HG02571 (cell line): ENCODE data around the gene HHIP.

Experiments
- ATAC-seq: cut with Tn5 transposase; IDR thresholded peaks from one replicate; pipeline ENCODE4 v1.9.1; 2021; ENCODE audit warnings: mild to moderate bottlenecking, moderate library complexity; ENCODE audit not compliant: unreplicated experiment

Gene HHIP

DNA sequence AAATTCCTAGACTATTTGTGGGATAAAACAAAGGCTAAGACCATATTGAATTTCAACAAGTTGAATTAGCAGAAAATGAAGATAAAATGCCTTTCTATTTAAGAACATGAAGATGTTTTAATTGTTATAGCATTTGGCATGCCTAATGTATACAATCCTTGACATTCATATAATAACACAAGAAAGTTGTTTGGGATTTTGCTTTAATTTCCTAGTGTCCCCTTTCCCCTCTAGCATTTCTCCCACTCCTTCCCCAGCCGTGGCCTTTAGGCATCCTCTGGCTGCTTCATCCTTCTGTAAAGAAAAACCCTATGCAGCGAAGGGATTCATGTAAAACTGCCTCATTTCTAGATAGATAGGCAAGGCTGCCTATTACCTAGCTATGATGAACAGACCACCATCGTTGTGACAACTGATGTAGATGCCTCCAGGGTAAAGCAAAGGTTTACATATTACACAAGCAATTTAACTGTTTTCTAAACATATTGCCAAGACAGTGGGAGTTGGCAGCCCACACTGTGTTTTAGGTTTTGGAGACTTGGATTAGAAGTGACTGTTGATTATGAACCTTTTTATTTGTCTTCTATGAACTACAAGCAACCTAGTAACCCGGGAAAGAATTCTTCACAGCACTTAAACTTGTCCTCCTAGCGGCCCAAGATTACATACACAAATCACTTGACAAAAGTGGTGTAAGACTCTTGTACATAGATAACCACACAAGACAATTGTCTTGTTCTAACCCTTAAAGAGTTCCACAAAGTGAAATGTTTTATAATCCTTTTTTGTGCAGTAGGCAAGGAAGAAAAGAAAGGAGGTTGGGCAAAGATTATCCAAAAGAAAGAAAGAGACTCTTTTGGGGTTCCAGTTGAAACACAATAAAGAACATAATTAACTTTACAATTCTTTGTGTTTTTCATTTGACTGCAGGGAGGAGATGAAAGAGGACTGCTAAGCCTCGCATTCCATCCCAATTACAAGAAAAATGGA is 59.9 kb downstream of the HHIP start:
- ATAC-seq = no peak

DNA sequence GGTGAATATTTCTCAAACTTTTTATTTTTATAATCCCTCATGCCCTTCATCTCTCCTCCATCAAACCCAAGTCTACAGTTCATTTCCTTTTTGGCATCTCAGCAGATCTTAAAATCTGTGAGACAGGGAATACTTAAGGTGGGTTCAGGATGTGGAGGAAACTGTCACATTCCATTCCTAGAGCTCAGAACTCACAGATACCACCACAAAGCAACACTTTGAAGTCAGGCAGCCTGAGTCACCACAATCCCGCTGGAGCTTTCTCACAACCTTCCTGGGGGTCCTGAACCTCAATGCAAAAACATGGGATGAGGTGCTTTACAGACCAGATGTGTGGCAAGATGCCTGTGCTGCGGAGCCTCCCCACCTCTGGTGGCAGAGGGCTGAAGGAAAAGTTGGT is 63.2 kb downstream of the HHIP start:
- ATAC-seq = no peak

DNA sequence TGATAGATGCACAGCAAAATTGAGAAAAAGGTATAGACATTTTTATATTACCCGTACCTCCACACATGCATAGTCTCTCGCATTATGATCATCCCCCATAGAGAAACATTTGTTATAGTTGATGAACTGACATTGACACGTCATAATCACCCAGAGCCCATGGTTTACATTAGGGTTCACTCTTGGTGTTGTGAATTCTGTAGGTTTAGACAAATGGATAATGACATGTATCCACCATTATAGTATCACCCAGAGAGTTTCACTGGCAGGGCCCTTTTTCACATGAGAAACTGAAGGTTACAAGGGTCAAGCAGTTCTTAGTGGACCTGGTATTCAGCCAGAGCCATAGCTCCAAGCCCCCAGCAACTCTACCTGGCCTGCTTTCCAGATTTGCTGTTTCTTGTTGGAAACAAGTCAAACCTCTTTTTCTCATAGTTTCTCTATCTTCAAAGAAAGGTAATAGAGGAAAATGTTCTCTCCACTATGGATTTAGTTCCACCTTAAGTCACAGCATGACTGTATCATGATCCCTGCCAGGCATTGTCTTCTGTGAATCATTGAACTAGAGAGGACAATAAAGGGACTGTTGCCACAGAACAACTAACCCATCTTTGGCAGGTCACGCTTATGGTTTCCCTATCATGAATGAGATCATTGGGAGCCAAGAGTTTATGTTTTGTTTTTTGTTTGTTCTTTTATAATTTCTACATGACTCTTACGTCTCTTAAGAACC is 64.0 kb downstream of the HHIP start:
- no peak for ATAC-seq

DNA sequence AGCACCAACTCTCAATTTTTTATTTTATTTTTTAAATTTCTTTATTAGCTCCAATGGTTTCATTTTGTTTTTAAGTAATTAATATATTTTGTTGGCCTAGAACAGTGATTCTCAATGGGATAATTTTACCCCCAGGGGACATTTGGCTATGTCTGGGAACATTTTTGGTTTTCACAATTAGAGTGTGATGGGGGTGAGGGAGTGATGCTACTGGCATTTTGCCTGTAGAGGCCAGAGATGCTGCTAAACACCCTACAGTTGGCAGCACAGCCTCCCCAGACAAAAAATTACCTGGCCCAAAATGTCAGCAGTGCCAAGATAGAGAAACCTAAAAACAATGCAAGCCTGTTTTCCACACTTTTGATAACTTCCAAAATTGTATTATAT is 64.6 kb downstream of the HHIP start:
- ATAC-seq = no peak

DNA sequence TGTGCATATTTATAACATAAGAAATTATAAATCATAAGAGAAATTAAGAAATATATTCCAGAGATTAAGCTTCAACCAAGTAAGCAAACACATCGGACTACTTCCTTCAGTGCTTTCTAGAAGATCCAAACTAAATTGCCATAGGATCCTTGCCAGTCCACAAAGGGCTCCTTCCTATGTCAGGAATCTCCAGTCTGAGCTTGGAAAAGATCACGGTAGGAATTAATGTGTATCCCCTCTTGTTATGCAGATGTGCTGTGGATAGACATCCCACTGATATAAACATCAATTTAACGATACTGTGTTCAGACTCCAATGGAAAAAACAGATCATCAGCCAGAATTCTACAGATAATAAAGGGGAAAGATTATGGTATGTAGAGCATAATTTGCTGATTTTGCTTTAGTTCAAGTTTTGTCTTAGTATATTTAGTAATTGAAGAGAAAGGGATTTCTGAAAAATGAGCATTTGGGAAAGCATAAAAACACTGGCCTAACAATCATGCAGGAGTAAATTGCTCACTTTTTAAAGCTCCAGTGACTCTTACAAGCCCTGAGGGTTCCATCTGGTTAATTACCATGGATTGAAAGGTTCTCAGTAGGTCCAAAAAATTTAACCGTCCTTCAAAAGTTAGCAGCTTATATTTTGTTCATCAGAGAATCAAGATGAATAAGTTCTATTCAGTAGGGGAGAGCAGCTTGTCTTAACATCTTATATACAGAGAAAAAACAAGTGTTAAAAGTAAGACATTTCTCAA is 65.9 kb downstream of the HHIP start:
- ATAC-seq = no peak

DNA sequence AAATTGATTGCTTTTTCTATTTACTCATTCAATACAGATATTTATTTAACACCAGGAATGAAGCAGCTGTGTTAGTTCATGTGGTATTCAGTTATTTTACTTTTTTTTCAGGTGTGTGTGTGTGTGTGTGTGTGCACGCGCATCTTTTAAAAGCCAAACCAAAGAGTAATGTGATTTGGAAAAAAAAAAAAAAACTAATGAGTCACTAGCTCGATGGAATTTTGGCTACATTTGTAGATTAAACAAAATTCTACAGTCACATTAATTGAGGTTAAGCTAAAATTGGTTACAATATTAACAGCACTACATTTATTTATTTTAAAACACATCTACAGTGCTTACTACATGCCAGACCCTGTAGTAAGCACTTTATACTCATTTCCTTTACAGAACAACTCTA is 66.8 kb downstream of the HHIP start:
- ATAC-seq = no peak

DNA sequence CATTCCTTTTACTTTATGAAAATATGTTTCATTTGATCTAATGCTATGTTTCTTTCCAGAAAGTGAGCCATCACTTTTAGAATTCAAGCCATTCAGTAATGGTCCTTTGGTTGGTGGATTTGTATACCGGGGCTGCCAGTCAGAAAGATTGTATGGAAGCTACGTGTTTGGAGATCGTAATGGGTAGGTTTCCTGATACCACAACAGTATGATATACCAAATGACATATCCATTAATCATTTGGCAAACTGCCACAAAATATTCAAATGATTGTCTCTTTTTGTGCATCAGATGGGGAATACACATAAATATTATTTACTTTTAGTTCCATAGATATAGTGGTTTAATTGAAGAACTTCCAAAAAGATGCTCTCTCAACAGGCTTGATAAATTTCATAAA is 68.2 kb downstream of the HHIP start:
- no peak for ATAC-seq

DNA sequence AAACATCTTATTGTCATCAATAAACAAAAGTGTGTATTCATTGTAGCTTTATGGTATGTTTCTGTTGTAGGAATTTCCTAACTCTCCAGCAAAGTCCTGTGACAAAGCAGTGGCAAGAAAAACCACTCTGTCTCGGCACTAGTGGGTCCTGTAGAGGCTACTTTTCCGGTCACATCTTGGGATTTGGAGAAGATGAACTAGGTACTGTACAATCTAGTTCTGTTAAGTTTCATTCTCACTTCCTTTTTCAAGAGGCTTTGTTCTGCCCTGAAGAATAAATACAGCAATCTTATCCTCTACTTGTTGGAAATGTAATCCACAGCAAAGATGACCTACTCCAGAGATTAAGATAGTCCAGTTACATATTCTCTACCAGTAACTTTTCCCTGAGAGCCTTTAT is 69.3 kb downstream of the HHIP start:
- ATAC-seq = no peak

DNA sequence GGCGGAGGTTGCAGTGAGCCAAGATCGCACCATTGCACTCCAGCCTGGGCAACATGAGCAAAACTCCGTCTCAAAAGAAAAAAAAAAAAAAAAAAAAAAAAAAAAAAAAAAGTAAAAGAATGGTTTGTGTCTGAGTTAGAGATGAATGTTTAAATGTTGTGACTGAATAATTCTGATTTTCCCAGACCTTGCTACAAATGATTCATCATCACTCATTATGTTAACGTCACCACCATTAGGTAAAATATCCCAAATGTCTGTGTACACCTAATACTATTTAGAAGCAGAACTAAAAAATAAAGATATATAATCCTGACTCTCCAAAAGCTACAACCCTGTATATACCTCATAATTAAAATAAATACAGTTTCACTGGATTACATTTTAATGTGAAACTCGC is 70.8 kb downstream of the HHIP start:
- no peak for ATAC-seq

DNA sequence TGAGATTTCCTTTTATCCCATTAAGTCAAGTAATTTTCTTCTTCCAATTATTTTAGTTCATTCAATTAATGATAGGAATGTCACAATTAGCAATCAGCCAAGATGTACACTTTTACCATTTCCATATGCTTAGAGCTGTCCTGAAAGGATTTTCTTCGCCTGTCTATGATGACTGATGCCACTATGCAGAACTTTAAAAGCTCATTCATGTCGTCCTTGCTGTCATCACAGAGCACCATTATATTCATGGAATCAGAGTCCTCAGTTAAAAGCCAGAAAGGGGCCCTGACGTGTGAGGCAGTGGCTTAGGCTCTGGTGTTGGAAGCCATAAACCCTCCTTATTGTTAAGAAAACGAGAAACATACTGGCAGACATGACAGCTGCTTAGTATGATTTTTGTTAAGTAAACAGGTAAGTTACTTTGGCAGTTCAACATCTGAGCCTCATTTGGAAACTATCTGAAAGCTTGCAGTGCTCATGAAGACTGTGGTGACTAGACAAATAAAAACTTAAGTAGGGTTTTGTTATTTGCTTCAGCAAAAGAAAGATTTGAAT is 73.1 kb downstream of the HHIP start:
- no peak for ATAC-seq

DNA sequence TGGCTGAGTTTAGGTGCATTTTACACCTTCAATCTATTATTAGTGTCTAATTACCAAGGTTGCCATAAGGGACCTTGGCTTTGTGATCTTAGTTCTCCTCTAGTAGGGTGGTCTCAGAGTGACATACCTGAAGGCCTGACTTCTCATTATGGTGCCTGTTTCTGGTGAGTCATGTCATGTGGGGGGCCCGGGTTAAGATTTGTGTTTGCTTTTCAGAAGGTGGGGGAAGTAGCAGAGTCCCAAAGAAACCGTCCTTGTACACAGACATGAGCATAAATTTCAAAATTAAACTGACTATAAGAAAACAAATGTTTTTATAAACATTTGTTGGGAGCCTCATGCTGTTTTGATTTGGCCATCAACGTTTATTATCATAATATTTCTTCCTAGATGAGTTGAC is 74.5 kb downstream of the HHIP start:
- no peak for ATAC-seq

DNA sequence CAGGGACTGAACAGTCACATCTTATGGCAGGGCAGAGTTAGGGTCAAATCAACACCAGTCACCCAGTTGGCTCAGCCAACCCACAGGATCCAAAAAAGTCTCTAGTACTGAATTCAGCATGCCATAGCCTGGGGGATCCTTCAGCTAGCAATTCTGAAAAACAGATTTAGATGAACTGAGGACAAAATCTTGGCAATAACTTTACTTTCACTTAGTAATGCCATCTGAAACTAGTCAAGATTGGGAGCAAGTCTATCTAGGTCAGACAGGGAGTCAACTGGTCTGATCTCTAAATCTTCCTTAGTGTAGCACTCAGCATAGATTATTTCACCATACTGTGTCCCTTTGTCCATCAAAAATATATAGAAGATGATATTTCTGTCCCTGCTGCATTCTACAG is 76.0 kb downstream of the HHIP start:
- no peak for ATAC-seq

DNA sequence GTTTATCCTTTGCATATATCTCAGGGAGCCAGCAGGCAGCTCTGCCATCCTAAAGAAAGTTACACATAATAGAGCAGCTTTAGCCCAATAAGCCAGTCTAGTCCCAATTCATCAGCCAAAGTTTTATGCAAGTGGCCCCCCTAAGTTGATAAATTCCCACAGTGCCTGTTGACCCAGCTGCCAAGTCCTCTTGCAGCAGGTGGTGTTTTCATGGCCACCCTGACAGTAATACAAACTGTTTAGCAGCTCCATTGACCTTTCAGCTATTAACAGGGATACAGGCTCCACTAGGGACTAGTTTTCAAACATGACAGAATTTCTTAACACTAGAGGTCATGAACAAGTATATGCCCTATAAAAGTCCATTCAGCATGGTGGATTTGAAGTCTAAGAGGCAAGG is 77.5 kb downstream of the HHIP start:
- ATAC-seq = no peak

DNA sequence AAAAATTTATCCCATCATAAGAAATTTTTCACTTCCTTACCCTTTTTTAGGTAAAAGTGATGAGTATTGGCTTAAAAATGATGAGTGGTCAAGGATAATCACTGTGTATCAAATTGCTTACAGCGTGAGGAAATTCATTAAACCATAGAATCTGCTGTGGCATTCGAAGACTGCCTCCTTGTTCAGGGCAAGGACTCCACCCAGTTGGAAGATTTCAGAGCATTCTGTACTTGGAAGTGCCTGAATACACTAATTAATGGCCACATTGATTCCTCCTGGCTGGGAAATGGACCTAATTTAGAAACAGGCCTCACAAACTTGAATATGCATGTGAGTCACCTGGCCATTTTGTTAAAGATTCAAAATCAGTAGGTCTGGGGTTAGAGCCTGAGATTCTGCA is 83.2 kb downstream of the HHIP start:
- ATAC-seq = no peak

DNA sequence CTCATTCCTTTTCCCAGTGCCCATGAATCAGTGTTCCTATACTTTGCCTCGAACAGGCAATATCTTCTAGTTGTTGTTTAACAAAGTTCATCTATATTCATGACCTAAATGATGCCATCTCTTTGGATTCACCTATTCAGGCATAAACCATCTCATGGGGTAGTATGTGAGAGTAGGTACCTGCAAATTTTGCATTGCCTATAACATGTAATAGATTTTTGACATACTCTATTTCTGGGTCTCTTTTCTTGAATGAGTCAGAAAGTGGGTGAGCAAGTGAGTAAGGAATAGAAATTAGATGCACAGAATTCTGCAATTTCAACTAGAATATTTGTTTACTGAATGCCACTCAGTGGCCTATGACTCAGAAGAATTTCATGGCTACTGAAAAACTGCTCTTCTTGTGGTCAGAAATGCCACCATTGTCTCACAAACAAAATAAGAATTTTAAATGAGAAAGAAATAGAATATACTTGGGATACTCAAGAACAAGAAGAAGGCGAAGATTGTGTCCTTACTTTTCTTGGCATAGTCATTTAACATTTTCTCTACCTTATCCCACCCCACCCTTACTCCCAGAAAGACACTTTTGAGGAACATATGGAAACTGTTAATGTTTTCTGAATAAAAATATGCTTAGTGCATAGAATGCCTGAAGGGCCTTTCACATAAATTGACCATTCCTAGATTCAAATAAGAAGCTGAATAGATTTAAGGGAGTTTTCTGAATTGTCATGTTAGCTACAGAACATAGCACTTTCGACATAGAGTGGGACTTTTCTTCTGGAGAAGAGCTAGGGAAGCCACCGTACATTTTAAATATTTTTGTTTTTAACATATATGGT is 86.8 kb downstream of the HHIP start:
- no peak for ATAC-seq

DNA sequence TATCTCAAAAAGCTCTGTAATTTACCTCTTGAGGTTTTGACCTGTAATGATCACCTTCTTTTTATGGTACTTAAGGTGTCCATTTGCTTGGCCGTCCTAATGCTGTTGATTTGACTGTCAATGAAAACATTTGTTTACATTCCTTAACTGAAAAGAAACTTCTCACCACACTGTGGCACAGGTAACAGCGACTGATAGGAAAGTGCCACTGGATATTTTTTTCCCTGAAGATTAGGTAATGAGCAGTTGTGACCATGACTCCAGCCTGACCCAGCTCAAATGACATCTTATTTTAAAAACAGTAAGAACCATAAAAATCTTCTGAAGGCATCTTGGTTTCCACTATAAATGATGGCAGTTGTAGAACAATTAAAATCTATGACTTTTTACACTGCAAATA is 87.6 kb downstream of the HHIP start:
- no peak for ATAC-seq

DNA sequence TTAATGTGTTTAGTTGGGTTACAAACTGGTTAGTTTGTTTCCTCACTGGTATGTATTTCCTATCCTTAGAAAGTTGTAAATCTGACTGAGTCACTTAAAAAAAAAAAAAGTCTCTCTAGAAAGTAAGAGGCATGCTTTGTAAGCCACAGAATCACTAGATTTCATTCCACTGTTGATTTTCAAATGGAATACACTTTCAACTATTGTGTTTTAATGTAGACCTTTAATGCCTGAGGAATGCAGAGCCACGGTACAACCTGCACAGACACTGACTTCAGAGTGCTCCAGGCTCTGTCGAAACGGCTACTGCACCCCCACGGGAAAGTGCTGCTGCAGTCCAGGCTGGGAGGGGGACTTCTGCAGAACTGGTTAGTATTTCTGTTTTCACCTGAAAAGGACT is 88.6 kb downstream of the HHIP start:
- no peak for ATAC-seq

DNA sequence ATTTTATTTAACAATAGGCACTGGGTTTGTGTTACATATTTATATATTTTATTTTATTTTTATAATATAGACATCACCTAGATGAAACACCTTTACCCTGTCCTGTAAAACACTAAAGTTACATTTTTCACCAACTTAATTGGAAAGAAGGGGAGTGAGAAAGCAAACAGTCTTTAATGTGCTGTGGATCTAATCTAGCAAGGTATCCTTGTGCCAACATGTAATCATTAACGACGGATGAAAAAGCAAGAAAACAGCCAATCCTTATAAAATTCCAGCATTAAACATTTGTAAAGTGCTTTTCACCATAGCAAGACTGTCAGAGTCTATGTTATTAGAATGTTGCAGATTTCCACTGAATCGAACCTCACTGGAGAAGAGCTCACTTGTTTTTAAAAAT is 92.7 kb downstream of the HHIP start:
- ATAC-seq = no peak

DNA sequence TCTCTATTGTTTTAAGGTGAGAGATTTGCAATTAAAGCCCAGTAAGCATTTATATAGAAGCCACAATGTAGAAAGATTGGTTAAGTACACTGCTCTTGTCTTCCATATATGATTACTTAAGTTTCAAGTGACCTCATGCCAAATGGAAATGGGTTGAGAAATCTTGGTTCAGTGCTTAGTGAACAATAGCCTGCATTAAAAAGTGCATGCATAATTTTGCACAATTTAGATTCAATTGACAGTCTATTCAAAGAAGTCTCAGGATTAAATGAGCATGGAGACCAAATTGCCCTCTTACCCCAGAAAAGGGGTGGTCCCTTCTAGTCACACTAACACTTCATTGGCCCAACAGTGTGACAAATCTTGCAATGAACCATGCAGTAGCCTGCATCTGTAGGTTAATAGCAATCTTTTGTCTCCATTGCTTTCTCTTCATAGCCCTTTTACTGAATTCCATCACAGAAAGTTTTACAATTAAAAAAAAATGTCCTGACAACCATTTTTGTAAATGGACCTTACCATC is 93.6 kb downstream of the HHIP start:
- no peak for ATAC-seq

DNA sequence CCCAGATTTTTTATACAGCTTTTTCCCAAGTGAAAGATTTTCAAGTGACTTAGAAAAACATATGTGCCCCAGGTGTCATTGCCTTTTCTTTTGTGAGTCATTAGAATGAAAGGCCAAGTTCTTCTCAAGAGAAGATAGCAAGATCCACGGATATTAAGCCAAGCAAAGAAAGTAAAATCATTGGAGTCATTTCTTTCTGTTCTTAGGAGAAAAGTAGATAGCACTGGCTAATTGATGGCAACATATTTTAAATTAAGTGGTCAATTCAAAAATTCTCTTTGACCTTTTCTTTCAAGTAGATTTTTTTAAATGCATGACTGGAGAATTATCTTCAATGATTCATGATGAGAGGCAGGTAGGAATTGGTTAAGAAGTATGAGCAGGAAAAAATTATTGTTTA is 94.4 kb downstream of the HHIP start:
- no peak for ATAC-seq
